Activated naive CD8-positive, alpha-beta T cell treated with anti-CD3 and anti-CD28 coated beads for 36 hours (primary cell): Measurements from ENCODE around the gene MAGOHB. TPM values are rescaled to one million over a fixed set of nuclear protein-coding genes. Genes with fewer than 3 reads are reported as not detected.

Experiments used
- DNase-seq: peaks from one replicate; pipeline ENCODE4 v3.0.0; 2021
- H3K27ac Mint-ChIP-seq: one replicate; pipeline ENCODE4 v1.8.0; 2022; ENCODE audit warnings: mild to moderate bottlenecking, moderate library complexity, mixed read lengths
- H3K27me3 Mint-ChIP-seq: one replicate; pipeline ENCODE4 v1.8.0; 2022; ENCODE audit warnings: mild to moderate bottlenecking, mixed read lengths
- H3K36me3 Mint-ChIP-seq: one replicate; pipeline ENCODE4 v1.8.0; 2021; ENCODE audit warnings: mild to moderate bottlenecking, mixed read lengths
- H3K4me1 Mint-ChIP-seq: one replicate; pipeline ENCODE4 v1.8.0; 2021; ENCODE audit warnings: mixed read lengths
- H3K4me3 Mint-ChIP-seq: one replicate; pipeline ENCODE4 v1.8.0; 2022; ENCODE audit warnings: mild to moderate bottlenecking, moderate library complexity, mixed read lengths
- H3K9me3 Mint-ChIP-seq: one replicate; pipeline ENCODE4 v1.8.0; 2022; ENCODE audit warnings: mixed read lengths
- total RNA-seq, 2 experiments: library from RNA; stranded (reverse); gene quantifications; one replicate each; pipeline ENCODE4 v1.2.3, GENCODE V29; 2021

MAGOHB gene
- total RNA-seq, 2 experiments from 2014 or later: 121 to 125 TPM

DNA sequence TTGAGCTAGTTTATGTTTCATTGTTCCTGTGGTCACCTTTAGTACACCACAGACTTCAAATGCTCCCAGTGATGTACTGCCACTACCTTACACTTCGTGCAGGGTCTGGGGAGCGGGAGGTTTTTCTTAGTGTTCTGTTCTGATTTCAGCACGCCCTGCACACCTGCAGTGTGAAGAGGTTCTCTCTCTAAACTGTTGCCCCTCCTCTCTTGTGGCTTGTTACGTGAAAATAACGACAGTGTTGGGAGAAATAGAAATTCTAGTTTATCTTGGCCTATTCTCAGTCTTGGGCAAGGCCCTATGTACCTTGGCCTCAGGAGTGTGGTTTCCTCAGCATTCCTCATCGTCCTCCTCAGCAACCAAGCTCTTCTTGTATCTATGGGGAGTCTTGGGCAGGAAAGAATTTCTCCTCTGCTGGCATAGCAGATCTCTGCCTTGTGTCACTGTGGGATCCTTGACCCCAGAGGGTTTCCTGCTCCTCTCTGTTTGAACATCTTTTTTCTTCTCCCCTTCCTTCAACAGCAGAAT is 59.1 kb downstream of the MAGOHB start:
- Mint-ChIP-seq H3K27ac (peak overlapping the region; percentile 99), H3K4me1 (peaks cover 52% of the 10 kb centered on the region), H3K27me3 (no peaks in the 10 kb centered on the region), H3K9me3 (peaks cover 21% of the 10 kb centered on the region), H3K36me3 (peaks cover 62% of the 10 kb centered on the region), H3K4me3 (peak overlapping the region; percentile 94)
- peak; percentile 58 for DNase-seq

Other genes with a start within 250 kb of the MAGOHB start
- 100 to 1,000 TPM; 112 to 114 TPM for gene KLRK1, start 223.6 kb downstream of the MAGOHB start, total RNA-seq
- 1 to 10 TPM; 2.4 TPM for gene KLRC4, start 203.9 kb downstream of the MAGOHB start, total RNA-seq
- gene KLRC3, start 193.0 kb downstream of the MAGOHB start, total RNA-seq: 1 to 10 TPM in 1 of 2 experiments, under 1 TPM in 1; 0.64 to 1.1 TPM
- gene KLRC2, start 177.6 kb downstream of the MAGOHB start, total RNA-seq: under 1 TPM in 1 of 2 experiments, not detected in 1; 0.82 TPM
- gene KLRC1, start 160.2 kb downstream of the MAGOHB start, total RNA-seq: under 1 TPM; 0.52 to 0.60 TPM
- gene EIF2S3B, start 107.7 kb downstream of the MAGOHB start, total RNA-seq: 1 to 10 TPM; 2.4 to 2.6 TPM
- under 1 TPM; 0.46 to 0.56 TPM for gene STYK1, start 60.4 kb upstream of the MAGOHB start, total RNA-seq
- gene YBX3, start 109.7 kb upstream of the MAGOHB start, total RNA-seq: 100 to 1,000 TPM; 276 to 279 TPM
- gene TAS2R7, start 189.0 kb upstream of the MAGOHB start, total RNA-seq: not detected
- not detected for gene TAS2R8, start 193.7 kb upstream of the MAGOHB start, total RNA-seq
- not detected for gene TAS2R9, start 196.6 kb upstream of the MAGOHB start, total RNA-seq
- gene TAS2R10, start 212.7 kb upstream of the MAGOHB start, total RNA-seq: not detected
- 1 to 10 TPM; 1.3 to 1.4 TPM for gene PRR4, start 235.9 kb upstream of the MAGOHB start, total RNA-seq